HG03175 (cell line): ENCODE results near the gene OR10H2.
"Not testable (repeated sequence)": the region's sequence is repeated elsewhere in the genome, so short reads cannot be mapped to it uniquely, and the experiment has no call there.

ENCODE experiments used
- ATAC-seq: cut with Tn5 transposase; IDR thresholded peaks from one replicate; pipeline ENCODE4 v1.9.1; 2021; ENCODE audit warnings: mild to moderate bottlenecking, moderate library complexity; ENCODE audit not compliant: unreplicated experiment

The OR10H2 gene

GRCh38 chr19:15727724-15728123 lies at the start of gene OR10H2:
Gene OR10H2 (plus strand): TSS chr19:15728024. CDS start chr19:15728044, 20 bp downstream.
- ATAC-seq, result no peak

GRCh38 chr19:15679089-15679488 lies 48.7 kb upstream of the OR10H2 start:
- ATAC-seq, result no peak

- not testable (repeated sequence) for ATAC-seq
Measured at GRCh38 chr19:15679865-15680264, 48.0 kb upstream of the OR10H2 start.

- ATAC-seq, result no peak
Measured at GRCh38 chr19:15680478-15681322, 47.1 kb upstream of the OR10H2 start.

GRCh38 chr19:15683411-15683810 lies 44.4 kb upstream of the OR10H2 start:
- ATAC-seq, result no peak

GRCh38 chr19:15684828-15685227 lies 43.0 kb upstream of the OR10H2 start:
- ATAC-seq, result no peak

GRCh38 chr19:15696654-15697194 lies 31.1 kb upstream of the OR10H2 start:
- ATAC-seq, result no peak

- ATAC-seq, result no peak
Measured at GRCh38 chr19:15701757-15702533, 25.9 kb upstream of the OR10H2 start.

GRCh38 chr19:15702534-15702930 lies 25.3 kb upstream of the OR10H2 start:
- no peak for ATAC-seq

- ATAC-seq, result no peak
Measured at GRCh38 chr19:15714638-15715037, 13.2 kb upstream of the OR10H2 start.

GRCh38 chr19:15715642-15716041 lies 12.2 kb upstream of the OR10H2 start:
- no peak for ATAC-seq

- no peak for ATAC-seq
Measured at GRCh38 chr19:15717809-15718208, 10.0 kb upstream of the OR10H2 start.

- no peak for ATAC-seq
Measured at GRCh38 chr19:15721268-15721667, 6.6 kb upstream of the OR10H2 start.

- ATAC-seq, result no peak
Measured at GRCh38 chr19:15722956-15723355, 4.9 kb upstream of the OR10H2 start.

GRCh38 chr19:15730538-15730937 lies 2.7 kb downstream of the OR10H2 start:
- no peak for ATAC-seq

GRCh38 chr19:15732388-15732787 lies 4.6 kb downstream of the OR10H2 start:
- ATAC-seq, result no peak

GRCh38 chr19:15733895-15734294 lies 6.1 kb downstream of the OR10H2 start:
- ATAC-seq, result no peak

- no peak for ATAC-seq
Measured at GRCh38 chr19:15737722-15738121, 9.9 kb downstream of the OR10H2 start, which contains the start of gene OR10H3. Gene OR10H3 (plus strand): TSS chr19:15737985. CDS start chr19:15741393, 3,408 bp downstream.

GRCh38 chr19:15740785-15741184 lies 13.0 kb downstream of the OR10H2 start:
- ATAC-seq, result no peak

GRCh38 chr19:15748239-15748638 lies 20.4 kb downstream of the OR10H2 start:
- ATAC-seq, result no peak

- no peak for ATAC-seq
Measured at GRCh38 chr19:15758379-15758778, 30.6 kb downstream of the OR10H2 start.
